Sigmoid colon (tissue), 4 donors: ENCODE measurements around the gene LRRK2.

ENCODE experiments used
- CTCF ChIP-seq, 4 experiments: fragments of 450-650 bp in 3 of 4; fragments of 200-600 bp in 1 of 4; IDR thresholded peaks; one replicate each; pipeline ENCODE4 v1.5.1; 2016 to 2019; ENCODE audit warnings: antibody characterized with exemption in 4 of 4, mild to moderate bottlenecking in 3 of 4, moderate library complexity in 2 of 4
- POLR2A ChIP-seq, 2 donors: fragments of 450-650 bp; IDR thresholded peaks; one replicate each; pipeline ENCODE4 v1.6.1; 2016; ENCODE audit warnings: antibody characterized with exemption in 2 of 2, mild to moderate bottlenecking in 2 of 2, moderate library complexity in 2 of 2
- POLR2AphosphoS5 ChIP-seq, 4 donors: sonication (generic); formaldehyde crosslinking; IDR thresholded peaks; one replicate each; pipeline ENCODE4 v1.6.1; 2017; ENCODE audit warnings: antibody characterized with exemption in 4 of 4

GRCh38 chr12:40254455-40255085, 29.8 kb downstream of the LRRK2 start:
- TF ChIP-seq POLR2AphosphoS5 (IDR thresholded peaks at IDR 0.05) (no peak), CTCF (IDR thresholded peaks at IDR 0.05) (no peak), POLR2A (IDR thresholded peaks at IDR 0.05) (no peak)
